HG02678 (cell line): ENCODE data around the gene ADGRG1.

Experiments used
- ATAC-seq: cut with Tn5 transposase; IDR thresholded peaks from one replicate; pipeline ENCODE4 v1.9.1; 2021; ENCODE audit warnings: mild to moderate bottlenecking, moderate library complexity; ENCODE audit not compliant: unreplicated experiment

Gene ADGRG1

DNA sequence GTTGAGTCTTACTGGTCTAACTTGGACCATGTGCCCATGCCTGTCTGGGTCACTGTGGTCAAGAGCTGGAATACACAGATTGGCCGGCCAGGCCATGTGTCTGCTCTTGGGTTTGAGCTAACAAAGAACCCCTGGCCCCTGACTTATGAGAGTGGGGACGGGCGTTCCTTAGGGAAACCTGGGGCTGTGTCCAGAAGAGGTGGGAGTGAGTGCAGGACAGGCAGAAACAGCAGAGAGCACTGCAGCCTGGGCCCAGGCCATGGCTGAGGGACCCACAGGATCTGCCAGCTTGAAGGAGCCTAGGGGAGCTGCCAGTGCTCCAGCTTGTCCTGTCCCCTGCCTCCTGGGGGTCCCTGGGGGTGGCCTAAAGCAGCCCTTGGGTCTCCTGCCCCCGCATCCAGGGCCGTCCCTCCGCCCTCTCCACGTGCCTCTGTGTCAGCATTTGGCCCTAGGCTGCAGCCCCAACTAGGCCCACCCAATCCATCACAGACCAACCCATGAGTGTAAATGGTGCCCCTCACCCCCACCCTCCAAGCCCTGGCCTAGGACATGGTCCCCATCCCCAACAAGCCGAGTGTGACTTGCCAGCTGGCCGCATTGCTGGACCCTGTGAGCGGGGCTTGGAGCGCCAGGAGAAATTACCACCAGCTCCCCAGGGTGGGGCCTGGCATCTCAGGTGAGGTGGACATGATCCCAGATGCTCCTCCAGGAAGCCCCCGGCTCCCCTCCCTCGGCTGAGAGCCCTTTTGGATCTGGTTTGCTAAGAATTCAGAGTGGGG is 53.7 kb downstream of the ADGRG1 start:
- no peak for ATAC-seq

DNA sequence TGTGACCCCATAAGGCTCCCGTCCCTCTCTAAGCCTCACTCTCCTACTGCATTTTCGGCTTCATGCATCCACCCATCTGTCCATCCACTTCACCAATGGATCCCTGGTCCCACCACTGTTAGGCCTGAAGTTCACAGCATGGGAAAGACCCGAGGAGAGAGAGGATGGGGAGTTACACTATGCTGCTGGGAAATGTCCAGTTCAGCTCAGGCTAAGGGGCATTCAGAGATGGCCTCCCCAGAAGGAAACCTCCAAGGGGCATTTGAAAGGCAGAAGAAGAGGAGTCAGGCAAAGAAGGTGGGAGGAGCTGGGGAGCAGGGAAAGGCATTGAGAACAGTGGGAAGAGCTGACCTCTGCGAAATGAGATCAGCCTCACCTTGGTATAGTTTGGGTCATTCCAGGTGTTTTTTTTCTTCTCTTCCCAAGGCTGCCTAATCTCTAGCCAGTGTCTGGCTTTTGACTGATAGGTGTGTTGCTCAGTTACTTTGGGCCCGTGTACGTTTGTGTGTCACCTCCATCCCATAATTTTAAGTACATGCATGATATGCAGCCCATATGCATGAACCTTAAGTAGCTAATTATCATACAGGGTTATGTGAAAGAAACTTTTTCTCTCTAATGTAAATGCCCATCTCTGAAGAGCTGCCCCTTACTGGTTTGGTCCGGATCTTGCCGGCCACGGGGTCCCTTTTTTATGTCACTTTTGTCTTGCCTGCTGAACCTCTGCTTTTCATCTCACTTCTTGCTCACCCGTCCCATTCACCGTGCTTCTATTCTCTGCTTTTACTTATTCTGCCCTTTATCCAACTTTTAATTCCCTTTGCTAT is 54.6 kb downstream of the ADGRG1 start:
- ATAC-seq = no peak

DNA sequence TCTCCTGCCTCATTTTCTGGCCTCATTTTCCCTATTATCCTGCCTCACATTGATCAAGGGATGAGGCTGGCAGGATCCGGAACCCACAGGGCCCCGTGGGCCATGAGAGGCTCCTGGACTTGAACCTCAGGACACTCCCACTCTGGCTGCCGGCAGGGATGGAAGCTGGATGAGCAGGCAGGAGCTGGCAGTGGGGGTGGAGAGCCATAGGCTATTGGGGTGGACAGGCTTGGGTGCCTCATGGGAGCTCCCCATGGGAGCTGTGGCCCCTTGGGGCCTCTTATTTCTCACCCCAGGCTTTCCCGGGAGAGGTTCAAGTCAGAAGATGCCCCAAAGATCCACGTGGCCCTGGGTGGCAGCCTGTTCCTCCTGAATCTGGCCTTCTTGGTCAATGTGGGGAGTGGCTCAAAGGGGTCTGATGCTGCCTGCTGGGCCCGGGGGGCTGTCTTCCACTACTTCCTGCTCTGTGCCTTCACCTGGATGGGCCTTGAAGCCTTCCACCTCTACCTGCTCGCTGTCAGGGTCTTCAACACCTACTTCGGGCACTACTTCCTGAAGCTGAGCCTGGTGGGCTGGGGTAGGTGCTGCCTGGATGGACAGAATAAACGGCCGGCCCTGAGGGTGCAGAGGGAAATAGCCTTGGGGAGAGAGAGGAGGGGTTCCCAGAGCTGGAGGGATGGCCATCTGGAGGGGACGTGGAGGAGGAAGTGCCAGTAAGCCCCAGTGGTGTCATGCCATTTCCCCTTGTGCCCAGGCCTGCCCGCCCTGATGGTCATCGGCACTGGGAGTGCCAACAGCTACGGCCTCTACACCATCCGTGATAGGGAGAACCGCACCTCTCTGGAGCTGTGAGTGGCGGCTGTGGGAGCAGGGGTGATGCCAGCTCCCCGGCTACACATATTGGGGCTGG is 55.5 kb downstream of the ADGRG1 start:
- no peak for ATAC-seq

DNA sequence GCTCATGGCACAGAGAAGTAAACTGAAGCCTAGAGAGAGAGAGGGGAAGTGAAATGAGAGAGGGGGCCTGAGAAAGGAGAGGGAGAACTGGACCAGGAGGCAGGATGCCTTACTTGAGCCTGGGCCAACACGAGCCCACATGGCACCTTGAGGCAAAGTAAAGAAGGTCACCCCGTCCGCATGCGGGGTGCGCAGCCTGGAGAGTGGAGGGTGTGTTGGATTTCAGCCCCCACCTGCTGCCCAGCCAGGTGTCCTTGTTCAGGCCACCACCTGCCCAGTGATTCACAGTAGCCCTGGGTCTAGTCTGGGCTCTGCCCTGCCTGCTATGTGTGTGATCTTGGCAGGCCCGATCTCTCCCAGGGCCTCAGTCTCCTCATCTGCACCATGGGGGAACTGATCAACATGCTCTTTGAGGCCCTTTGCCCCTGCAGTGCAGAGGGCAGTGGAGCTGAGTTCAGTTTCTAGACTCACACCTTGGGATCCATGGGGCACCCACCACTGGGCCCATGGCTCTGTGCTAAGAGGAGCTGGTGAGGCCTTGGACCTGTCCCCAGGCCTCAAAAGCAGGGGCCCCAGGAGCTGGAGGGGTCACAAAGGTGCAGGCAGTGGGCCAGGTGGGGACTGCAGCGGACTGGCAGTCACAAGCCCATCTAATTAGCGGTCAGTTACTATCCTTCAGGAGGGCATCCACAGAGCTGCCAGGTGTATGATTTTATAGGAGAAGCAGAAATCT is 56.4 kb downstream of the ADGRG1 start:
- ATAC-seq = no peak

DNA sequence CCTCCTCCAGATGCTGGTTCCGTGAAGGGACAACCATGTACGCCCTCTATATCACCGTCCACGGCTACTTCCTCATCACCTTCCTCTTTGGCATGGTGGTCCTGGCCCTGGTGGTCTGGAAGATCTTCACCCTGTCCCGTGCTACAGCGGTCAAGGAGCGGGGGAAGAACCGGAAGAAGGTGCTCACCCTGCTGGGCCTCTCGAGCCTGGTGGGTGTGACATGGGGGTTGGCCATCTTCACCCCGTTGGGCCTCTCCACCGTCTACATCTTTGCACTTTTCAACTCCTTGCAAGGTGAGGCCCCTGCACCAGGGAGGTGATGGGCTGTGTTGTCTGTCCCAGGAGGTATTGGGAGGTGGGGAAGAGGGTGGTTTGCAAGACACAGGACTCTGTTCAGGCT is 57.2 kb downstream of the ADGRG1 start:
- ATAC-seq = no peak

DNA sequence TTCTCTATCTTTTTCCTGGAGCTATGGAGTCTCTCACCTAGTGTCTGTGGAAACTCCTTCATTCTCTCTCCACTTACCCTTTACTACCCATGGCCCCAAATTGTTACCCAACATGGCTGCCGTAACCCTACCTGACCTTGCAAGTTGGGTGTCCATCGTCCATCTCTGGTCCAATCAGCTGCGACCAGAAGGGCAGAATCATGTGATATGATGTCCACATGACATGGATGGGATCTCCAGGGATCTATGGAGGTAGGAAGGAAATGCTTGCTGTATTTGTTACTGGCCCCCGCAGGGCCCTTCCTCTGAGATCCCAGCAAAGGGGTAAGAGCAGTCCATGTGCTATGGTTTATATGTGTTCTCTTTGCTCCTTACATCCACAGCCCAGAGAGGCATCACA is 58.1 kb downstream of the ADGRG1 start:
- no peak for ATAC-seq

DNA sequence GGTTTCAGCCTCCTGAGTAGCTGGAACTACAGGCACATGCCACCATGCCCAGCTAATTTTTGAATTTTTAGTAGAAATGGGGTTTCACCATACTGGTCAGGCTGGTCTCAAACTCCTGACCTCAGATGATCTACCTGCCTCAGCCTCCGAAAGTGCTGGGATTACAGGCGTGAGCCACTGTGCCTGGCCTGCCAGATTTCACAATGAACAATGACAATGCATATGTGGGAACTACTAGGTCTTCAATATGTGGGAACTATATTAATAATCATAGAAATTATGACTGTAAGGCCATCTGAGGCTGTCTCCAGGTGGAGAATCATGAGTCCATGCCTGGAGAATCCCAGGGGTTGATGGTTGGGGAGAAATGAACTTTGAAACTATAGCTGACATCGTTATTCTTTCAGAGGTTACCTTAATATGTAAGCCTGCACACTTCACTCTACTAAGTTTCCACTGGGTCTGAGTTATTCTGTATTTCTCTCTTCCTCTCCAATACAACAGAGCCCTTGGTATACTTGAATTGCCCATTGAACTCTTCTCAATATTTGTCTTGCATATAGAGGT is 59.0 kb downstream of the ADGRG1 start:
- ATAC-seq = no peak

DNA sequence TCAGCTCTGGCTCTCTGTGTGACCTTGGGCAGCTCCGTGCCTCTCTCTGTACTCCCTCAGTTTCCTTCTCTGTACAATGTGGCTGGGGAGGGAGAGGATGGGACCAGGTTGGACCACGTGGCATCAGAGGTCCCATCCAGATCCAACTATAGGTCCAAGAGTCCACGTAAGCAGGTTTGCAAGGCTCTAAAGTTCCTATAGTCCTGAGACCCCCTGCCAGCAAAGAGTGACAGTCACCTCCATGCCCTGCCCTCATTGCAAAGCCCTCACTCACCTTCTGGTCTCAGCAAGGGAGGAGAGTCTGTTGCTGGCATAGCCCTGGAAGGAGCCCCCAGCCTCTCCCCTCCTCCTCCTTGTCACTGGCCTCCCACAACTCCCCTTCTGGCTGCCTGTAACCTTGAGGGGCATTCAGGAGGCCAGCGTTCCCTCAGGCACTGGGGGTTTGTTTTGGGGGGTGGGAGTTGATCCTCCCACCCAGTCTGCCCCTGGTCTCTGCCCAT is 60.1 kb downstream of the ADGRG1 start:
- no peak for ATAC-seq

DNA sequence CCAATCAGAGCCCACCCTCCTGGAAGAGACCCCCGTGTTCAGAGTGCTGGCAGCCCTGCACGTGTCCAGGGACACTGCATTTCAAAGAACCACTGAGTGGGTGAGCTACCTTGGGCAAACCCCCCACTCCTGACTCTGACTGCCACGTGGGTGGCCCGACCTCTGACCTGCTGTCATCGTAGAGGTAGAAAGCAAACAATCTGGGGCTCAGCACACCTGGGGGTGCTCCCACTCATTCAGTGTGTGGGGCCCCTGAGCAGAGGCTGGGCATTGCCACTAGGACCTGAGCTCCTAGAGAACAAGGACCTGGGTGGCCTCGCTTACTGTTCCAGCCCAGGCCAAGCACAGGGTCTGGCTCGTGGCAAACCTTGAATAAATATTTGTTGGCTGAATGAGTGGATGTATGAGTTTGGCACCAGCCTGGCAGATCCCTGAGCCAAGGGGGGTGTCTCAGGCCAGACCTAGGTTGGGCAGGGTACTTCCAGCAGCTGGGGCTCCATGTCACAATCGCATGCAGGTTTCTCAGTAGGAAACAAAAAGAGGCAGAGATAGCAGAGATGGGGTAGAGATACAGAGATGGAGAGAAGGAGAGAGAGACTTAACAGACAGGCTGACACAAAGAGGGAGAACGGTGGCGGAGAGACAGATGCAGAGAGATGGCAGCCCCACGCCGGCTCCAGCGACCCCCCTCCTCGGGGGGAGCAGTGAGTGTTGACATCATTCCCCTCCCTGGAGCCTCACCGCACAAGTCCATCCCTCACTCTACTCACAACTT is 60.7 kb downstream of the ADGRG1 start:
- peak; percentile 5 for ATAC-seq

DNA sequence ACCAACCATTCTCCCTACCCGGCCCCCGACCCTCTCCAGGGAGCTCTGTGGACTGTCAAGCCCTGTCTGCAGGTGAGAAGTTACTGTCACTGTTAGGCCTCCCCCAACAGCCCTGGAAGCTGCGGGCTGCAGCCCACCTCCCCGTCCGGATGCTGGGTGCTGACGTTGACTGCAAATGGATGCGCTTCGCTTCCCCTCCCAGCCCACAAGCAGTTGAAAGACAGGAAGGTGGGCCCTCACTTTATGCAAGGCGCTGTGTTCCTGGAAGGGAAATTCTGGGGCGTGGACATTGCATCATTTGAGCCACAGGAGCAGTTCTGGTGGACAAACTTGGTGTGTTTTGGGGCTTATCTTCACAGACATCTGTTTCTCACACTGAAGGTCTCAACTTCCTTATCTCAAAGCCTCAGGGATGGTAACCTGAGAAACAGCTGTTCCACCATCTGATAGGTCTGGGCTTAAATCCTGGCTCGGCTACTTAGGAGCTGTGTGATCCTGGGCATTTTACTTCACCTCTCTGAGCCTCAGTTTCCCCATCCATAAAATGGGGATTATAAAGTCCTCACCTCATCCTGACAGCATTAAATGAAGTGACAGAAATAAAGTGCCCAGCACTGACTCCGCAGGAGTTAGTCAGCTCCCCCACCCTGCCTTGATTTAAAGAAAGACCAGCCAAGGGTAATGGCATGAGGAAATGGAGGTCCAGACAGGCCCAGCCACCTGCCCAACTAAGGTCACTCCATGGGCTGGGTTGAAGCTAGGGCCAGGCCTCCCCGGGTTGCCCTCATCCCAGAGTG is 61.5 kb downstream of the ADGRG1 start:
- peak; percentile 72 for ATAC-seq

DNA sequence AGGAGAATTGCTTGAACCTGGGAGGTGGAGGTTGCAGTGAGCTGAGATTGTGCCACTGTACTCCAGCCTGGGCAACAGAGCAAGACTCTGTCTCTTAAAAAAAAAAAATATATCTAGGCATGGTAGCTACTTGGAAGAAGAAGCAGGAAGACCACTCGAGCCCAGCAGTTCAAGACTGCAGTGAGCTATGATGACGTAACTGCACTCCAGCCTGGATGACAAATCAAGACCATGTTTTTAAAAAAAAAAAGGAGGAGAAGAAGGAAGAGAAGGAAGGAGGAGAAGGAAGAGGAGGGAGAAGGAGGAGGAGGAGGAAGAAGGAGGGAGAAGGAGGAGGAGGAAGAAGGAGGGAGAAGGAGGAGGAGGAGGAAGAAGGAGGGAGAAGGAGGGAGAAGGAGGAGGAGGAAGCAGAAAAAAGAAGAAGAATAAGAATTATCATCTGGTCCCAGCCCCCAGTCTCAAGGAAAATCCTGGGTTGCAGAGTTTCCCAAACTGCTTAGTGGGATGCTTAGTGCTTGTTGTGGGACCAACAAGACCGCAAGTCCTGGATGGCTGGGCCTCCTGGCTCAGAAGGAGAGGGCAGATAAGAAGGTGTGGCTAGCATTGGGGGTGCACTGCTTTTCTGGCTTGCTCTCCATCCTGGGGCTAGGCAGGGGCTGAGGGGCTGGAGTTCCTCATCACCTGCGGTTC is 62.5 kb downstream of the ADGRG1 start:
- ATAC-seq = no peak

DNA sequence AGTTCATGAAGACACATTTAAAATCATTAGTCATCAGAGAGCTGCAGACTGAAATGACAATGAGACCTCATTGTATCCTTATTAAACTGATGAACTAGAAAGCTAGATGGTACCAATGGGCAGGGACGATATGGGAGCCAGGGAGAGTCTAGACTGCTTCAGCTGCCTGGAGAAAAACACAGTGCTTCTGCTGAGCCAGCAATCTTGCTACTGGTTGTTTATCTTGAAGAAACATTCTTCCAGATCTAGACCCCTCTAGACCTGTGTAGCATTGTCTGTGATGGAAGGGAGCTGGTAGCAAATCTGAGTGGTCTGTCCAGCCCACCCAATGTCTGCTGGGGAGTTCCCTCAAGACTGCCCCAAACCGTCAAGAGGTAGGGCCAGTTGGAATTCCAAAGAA is 64.2 kb downstream of the ADGRG1 start:
- no peak for ATAC-seq

DNA sequence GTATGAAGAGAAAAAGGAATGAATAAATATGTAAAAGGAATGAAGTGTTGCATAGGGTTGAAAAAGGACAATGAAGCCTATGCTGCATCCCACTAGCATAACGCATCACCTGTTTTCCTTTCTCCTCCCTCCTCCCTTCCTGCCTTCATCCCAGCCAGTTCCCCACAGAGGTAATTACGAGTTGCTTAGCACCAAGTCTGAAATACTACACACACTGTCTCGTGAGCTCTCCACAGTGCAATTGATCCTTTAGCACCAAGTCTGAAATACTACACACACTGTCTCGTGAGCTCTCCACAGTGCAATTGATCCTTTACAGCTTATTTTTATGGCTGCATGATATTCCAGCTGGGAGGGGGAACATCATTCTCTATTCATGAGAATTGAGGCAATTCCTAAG is 65.1 kb downstream of the ADGRG1 start:
- ATAC-seq = no peak

DNA sequence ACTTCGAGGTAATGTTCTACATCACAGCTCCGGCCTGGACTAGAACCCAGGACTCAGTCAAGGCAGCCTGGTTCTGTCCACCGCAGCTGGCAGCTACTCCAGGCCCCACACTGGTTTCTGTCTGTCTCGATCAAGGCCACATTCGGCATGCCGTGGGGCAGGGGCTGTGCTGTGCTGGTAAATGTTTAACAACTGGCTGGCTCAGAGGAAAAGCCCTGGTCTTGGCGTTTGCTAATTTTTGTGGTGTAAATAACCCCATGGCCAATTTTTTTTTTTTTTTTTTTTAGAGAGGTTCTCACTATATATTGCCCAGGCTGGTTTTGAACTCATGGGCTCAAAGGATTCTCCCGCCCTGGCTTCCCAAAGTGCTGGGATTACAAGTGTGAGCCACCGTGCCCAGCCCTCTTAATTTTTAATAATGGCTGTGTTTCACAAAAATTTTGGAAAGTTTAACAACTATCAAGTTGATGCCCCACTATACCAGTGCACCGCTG is 65.8 kb downstream of the ADGRG1 start:
- no peak for ATAC-seq

DNA sequence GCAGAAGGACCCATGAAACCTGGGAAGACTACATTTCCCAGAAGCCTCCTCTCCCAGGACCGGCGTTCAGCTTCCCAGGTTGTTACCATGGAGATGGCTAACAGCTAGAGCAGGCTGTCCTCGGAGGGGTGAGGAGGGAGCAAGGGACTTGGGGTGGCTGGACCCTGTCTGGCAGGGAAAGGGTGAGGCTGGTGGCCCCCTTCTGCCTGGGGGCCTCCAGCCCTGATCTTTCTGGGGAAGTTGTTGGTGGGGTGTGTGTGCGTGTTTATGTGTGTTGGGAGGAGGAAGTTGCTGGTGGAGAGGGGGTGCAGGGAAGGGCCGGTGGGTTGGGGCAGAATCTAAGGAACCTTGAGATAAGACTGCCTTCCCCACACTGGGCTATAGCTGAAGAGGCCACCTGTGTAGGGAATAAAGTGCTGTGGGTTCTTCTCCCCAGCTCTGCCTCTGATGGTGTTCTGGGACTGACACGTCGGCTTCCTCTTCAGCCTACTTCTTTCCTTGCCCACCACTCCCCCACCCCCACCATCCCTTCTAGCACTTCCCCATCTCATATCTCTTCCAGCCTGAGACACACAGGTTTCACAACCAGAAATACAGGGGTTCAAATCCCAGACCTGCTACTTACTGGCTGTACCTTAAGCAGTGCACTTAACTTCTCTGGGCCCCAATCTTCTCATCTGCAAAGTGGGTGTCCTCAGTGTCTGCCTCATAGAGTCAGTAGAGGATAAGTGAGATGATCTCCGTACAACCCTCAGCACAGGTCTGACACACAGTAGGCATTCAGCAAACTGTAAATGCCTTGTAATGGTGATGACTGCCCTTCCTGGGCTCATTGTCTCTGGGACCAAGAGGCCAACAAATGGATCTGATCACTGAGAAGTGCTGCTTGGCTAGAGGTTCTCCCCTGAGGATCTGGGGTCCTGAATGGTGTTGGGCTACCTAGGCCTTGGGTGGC is 66.6 kb downstream of the ADGRG1 start, which contains the start of gene DRC7:
DRC7 (plus strand) TSS at position 82 of the 955 bp plus-strand sequence. CDS start 3,144 bp downstream, outside the sequence.
- peak; percentile 46 for ATAC-seq

DNA sequence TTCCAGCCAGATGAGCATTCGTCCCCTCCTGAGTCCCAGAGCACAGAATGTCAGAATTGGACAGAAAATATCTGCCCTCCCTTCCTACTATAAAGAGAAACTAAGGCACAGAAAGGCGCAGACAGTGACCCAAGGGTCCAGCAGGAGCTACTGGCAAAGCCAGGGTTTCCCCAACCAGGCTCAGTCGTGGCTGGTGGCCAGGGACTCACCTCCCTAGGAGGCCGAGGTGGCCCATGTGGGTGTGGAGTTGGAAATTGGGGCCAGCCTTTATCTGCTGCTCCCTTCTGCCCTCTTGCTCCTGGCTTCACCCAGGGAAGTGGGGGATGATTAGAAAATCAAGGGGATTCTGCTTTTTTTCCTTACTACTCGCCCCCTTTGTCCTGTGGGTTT is 67.2 kb downstream of the ADGRG1 start:
- ATAC-seq = no peak
